Activated T-helper 2 cell treated with anti-CD3 and anti-CD28 coated beads, Interferon-gamma antibody, Interleukin-2, Interleukin-4, amounts not matched to agents 10 μg/mL and 5 μg/mL and 100 μg/mL, durations not matched to agents 14 hours and 24 hours and 36 hours (primary cell): ENCODE measurements around the gene THAP4. TPM values are rescaled to one million over a fixed set of nuclear protein-coding genes. Genes with fewer than 3 reads are reported as not detected.

ENCODE experiments used
- DNase-seq: peaks from one replicate; pipeline ENCODE4 v3.0.0; 2021; ENCODE audit warnings: low spot score
- H3K27ac Mint-ChIP-seq: one replicate; pipeline ENCODE4 v1.8.0; 2021; ENCODE audit warnings: mixed read lengths
- H3K27me3 Mint-ChIP-seq: one replicate; pipeline ENCODE4 v1.8.0; 2021; ENCODE audit warnings: low read depth, mixed read lengths
- H3K36me3 Mint-ChIP-seq: one replicate; pipeline ENCODE4 v1.8.0; 2021; ENCODE audit warnings: low read depth, mixed read lengths
- H3K4me1 Mint-ChIP-seq: one replicate; pipeline ENCODE4 v1.8.0; 2021; ENCODE audit warnings: low read depth, mixed read lengths
- H3K4me3 Mint-ChIP-seq: one replicate; pipeline ENCODE4 v1.8.0; 2021; ENCODE audit warnings: low read depth, mild to moderate bottlenecking, moderate library complexity, mixed read lengths
- H3K9me3 Mint-ChIP-seq: one replicate; pipeline ENCODE4 v1.8.0; 2021; ENCODE audit warnings: mixed read lengths
- intact Hi-C: fragments of 100-400 bp; cut with micrococcal nuclease; formaldehyde crosslinking; loops from one replicate; pipeline ENCODE4 v1.15.1; 2023
- total RNA-seq: library from RNA; stranded (reverse); gene quantifications from 2 replicates; pipeline ENCODE4 v1.2.3, GENCODE V29; 2022

Gene THAP4
- total RNA-seq, 1 donor from 2014 or later = 48.7 TPM

- intact Hi-C loops = no loop called here
- Mint-ChIP-seq H3K36me3 (no peaks in the 10 kb centered on the region), H3K9me3 (no peaks in the 10 kb centered on the region), H3K27me3 (peaks cover 7% of the 10 kb centered on the region), H3K27ac (no peak overlapping the region), H3K4me3 (no peak overlapping the region), H3K4me1 (no peaks in the 10 kb centered on the region)
- DNase-seq = no peak
These were observed 72.2 kb downstream of the THAP4 start for GRCh38 chr2:241564596-241565410.

- Mint-ChIP-seq H3K4me1 (no peaks in the 10 kb centered on the region), H3K27ac (no peak overlapping the region), H3K36me3 (no peaks in the 10 kb centered on the region), H3K27me3 (peaks cover 9% of the 10 kb centered on the region), H3K9me3 (no peaks in the 10 kb centered on the region), H3K4me3 (no peak overlapping the region)
- intact Hi-C loops = no loop called here
- DNase-seq = no peak
These were observed 72.9 kb downstream of the THAP4 start for GRCh38 chr2:241563981-241564595.

- Mint-ChIP-seq H3K9me3 (no peaks in the 10 kb centered on the region), H3K27me3 (peaks cover 9% of the 10 kb centered on the region), H3K4me1 (no peaks in the 10 kb centered on the region), H3K27ac (no peak overlapping the region), H3K4me3 (no peak overlapping the region), H3K36me3 (no peaks in the 10 kb centered on the region)
- no peak for DNase-seq
- intact Hi-C loops = no loop called here
These were observed 73.4 kb downstream of the THAP4 start for GRCh38 chr2:241563571-241563980.

- no peak overlapping the region for H3K4me3 Mint-ChIP-seq
- intact Hi-C loops = no loop called here
- peaks cover 4% of the 10 kb centered on the region for H3K4me1 Mint-ChIP-seq
- H3K27ac Mint-ChIP-seq = no peak overlapping the region
- no peaks in the 10 kb centered on the region for H3K36me3 Mint-ChIP-seq
- H3K9me3 Mint-ChIP-seq = no peaks in the 10 kb centered on the region
- H3K27me3 Mint-ChIP-seq = peaks cover 13% of the 10 kb centered on the region
- no peak for DNase-seq
These were observed 73.9 kb downstream of the THAP4 start for GRCh38 chr2:241563031-241563507.

- Mint-ChIP-seq H3K4me1 (peaks cover 5% of the 10 kb centered on the region), H3K4me3 (no peak overlapping the region), H3K36me3 (no peaks in the 10 kb centered on the region), H3K27me3 (peaks cover 20% of the 10 kb centered on the region), H3K9me3 (no peaks in the 10 kb centered on the region), H3K27ac (no peak overlapping the region)
- no peak for DNase-seq
- intact Hi-C loops = no loop called here
These were observed 74.6 kb downstream of the THAP4 start for GRCh38 chr2:241562269-241562891.

- Mint-ChIP-seq H3K36me3 (no peaks in the 10 kb centered on the region), H3K4me3 (no peak overlapping the region), H3K27ac (no peak overlapping the region), H3K27me3 (peaks cover 25% of the 10 kb centered on the region), H3K4me1 (peaks cover 5% of the 10 kb centered on the region), H3K9me3 (no peaks in the 10 kb centered on the region)
- no peak for DNase-seq
- intact Hi-C loops = no loop called here
These were observed 75.1 kb downstream of the THAP4 start for GRCh38 chr2:241561832-241562231.

- H3K27ac Mint-ChIP-seq = no peak overlapping the region
These were observed 76.0 kb downstream of the THAP4 start for GRCh38 chr2:241560883-241561474.

GRCh38 chr2:241560162-241560882, 76.6 kb downstream of the THAP4 start:
- Mint-ChIP-seq H3K27ac (no peak overlapping the region), H3K4me3 (peak overlapping the region; percentile 57), H3K4me1 (peaks cover 7% of the 10 kb centered on the region), H3K27me3 (peaks cover 29% of the 10 kb centered on the region), H3K36me3 (no peaks in the 10 kb centered on the region), H3K9me3 (no peaks in the 10 kb centered on the region)
- intact Hi-C loops = no loop called here
- no peak for DNase-seq

More at GRCh38 chr2:241560883-241561474, 76.0 kb downstream of the THAP4 start:
- Mint-ChIP-seq H3K4me3 (no peak overlapping the region), H3K9me3 (no peaks in the 10 kb centered on the region), H3K36me3 (no peaks in the 10 kb centered on the region), H3K27me3 (peaks cover 29% of the 10 kb centered on the region), H3K4me1 (peaks cover 5% of the 10 kb centered on the region)
- DNase-seq = no peak
- intact Hi-C loops = no loop called here

- peaks cover 29% of the 10 kb centered on the region for H3K27me3 Mint-ChIP-seq
- H3K27ac Mint-ChIP-seq = no peak overlapping the region
- H3K4me3 Mint-ChIP-seq = peak overlapping the region; percentile 57
- intact Hi-C loops = no loop called here
- H3K4me1 Mint-ChIP-seq = peaks cover 7% of the 10 kb centered on the region
- H3K36me3 Mint-ChIP-seq = no peaks in the 10 kb centered on the region
- DNase-seq = no peak
- no peaks in the 10 kb centered on the region for H3K9me3 Mint-ChIP-seq
These were observed 77.4 kb downstream of the THAP4 start for GRCh38 chr2:241559323-241560161.

GRCh38 chr2:241558532-241559322, 78.2 kb downstream of the THAP4 start, which contains the start of gene BOK:
TSS of gene BOK (plus strand) at chr2:241558745. CDS start at chr2:241559484, 739 bp downstream.
- Mint-ChIP-seq H3K4me3 (peak within 1 kb of the TSS; percentile 73), H3K9me3 (no peaks in the 10 kb centered on the region), H3K36me3 (no peaks in the 10 kb centered on the region), H3K4me1 (peaks cover 7% of the 10 kb centered on the region), H3K27ac (no peak within 1 kb of the TSS), H3K27me3 (peaks cover 32% of the 10 kb centered on the region)
- DNase-seq = no peak
- intact Hi-C loops = no loop called here

- no peaks in the 10 kb centered on the region for H3K36me3 Mint-ChIP-seq
- intact Hi-C loops = no loop called here
- H3K27ac Mint-ChIP-seq = no peak overlapping the region
- peaks cover 7% of the 10 kb centered on the region for H3K4me1 Mint-ChIP-seq
- H3K27me3 Mint-ChIP-seq = peaks cover 34% of the 10 kb centered on the region
- H3K9me3 Mint-ChIP-seq = no peaks in the 10 kb centered on the region
- no peak for DNase-seq
- H3K4me3 Mint-ChIP-seq = no peak overlapping the region
These were observed 80.2 kb downstream of the THAP4 start for GRCh38 chr2:241556746-241557145.
